WTC11 (cell line): Measurements from ENCODE around the gene CACNA2D3.

Experiments used
- CREM ChIP-seq: sonication (generic); formaldehyde crosslinking; IDR thresholded peaks from 2 replicates; pipeline ENCODE4 v1.8.1; 2022; ENCODE audit warnings: mild to moderate bottlenecking, missing genetic modification reagents, moderate library complexity
- CTCF ChIP-seq: fragments of 200-600 bp; IDR thresholded peaks from 2 replicates; pipeline ENCODE4 v1.8.0; 2022; ENCODE audit warnings: antibody characterized with exemption
- ETV6 ChIP-seq: sonication (generic); formaldehyde crosslinking; IDR thresholded peaks from 2 replicates; pipeline ENCODE4 v1.8.1; 2022; ENCODE audit warnings: mild to moderate bottlenecking, missing genetic modification reagents
- KAT7 ChIP-seq: sonication (generic); formaldehyde crosslinking; IDR thresholded peaks from 2 replicates; pipeline ENCODE4 v1.8.1; 2023; ENCODE audit warnings: missing genetic modification reagents, mild to moderate bottlenecking, borderline replicate concordance
- MAX ChIP-seq: sonication (generic); formaldehyde crosslinking; IDR thresholded peaks from 2 replicates; pipeline ENCODE4 v1.8.0; 2022; ENCODE audit warnings: mild to moderate bottlenecking, missing genetic modification reagents
- NR2C2 ChIP-seq: sonication (generic); formaldehyde crosslinking; IDR thresholded peaks from 2 replicates; pipeline ENCODE4 v1.8.0; 2022; ENCODE audit warnings: mild to moderate bottlenecking, missing genetic modification reagents
- SP1 ChIP-seq: sonication (generic); formaldehyde crosslinking; conservative IDR thresholded peaks from 2 replicates; pipeline ENCODE4 v1.8.1; 2022; ENCODE audit warnings: missing genetic modification reagents
- USF1 ChIP-seq: sonication (generic); formaldehyde crosslinking; IDR thresholded peaks from 2 replicates; pipeline ENCODE4 v1.8.0; 2022; ENCODE audit warnings: mild to moderate bottlenecking, missing genetic modification reagents
- ZNF263 ChIP-seq: sonication (generic); formaldehyde crosslinking; IDR thresholded peaks from 2 replicates; pipeline ENCODE4 v1.8.1; 2022; ENCODE audit warnings: low read depth, mild to moderate bottlenecking, moderate library complexity, missing genetic modification reagents

GRCh38 chr3:54632326-54632665 lies 509.9 kb downstream of the CACNA2D3 start:
- TF ChIP-seq CTCF, result no peak
- TF ChIP-seq MAX, result no peak
- TF ChIP-seq ZNF263, result no peak
- TF ChIP-seq NR2C2, result no peak
- TF ChIP-seq USF1, result no peak
- no peak for TF ChIP-seq CREM (CRISPR knock-in tag)
- TF ChIP-seq SP1 (CRISPR knock-in tag), result no peak
- TF ChIP-seq ETV6 (CRISPR knock-in tag), result no peak
- no peak for TF ChIP-seq KAT7
